ENCODE measurements around the gene CIB4. TPM values are rescaled to one million over a fixed set of nuclear protein-coding genes. Genes with fewer than 3 reads are reported as not detected.

Gene CIB4
- not detected in 2 replicates for total RNA-seq

GRCh38 chr2:26640781-26641564 is at the start of gene CIB4:
TSS of gene CIB4 (minus strand) at chr2:26641366. CDS start at chr2:26641314, 52 bp downstream.

Other genes starting within 250 kb of the CIB4 start
- gene DRC1, start 239.4 kb downstream of the CIB4 start, total RNA-seq: not detected in 2 replicates
- gene OTOF, start 163.2 kb downstream of the CIB4 start, total RNA-seq: 0.24 TPM in 1 of 2 replicates, not detected in the other
- 3.9 TPM in 1 of 2 replicates, not detected in the other for gene KCNK3, start 51.4 kb upstream of the CIB4 start, total RNA-seq
- gene SLC35F6, start 122.9 kb upstream of the CIB4 start, total RNA-seq: 37.9 and 43.7 TPM in 2 replicates
- gene CENPA, start 144.7 kb upstream of the CIB4 start, total RNA-seq: 7.7 and 18.0 TPM in 2 replicates
- not detected in 2 replicates for gene DPYSL5, start 206.8 kb upstream of the CIB4 start, total RNA-seq

Measured in epithelial cell of alveolus of lung (primary cell).